ENCODE measurements around the gene MORN3.
"Not testable (repeated sequence)": the region's sequence is repeated elsewhere in the genome, so short reads cannot be mapped to it uniquely, and the experiment has no call there.

MORN3 gene

GRCh38 chr12:121638298-121639202 lies 30.9 kb downstream of the MORN3 start:
- DNase-seq (ENCODE audit: low read depth in 3 of 3), result no peak

DNA sequence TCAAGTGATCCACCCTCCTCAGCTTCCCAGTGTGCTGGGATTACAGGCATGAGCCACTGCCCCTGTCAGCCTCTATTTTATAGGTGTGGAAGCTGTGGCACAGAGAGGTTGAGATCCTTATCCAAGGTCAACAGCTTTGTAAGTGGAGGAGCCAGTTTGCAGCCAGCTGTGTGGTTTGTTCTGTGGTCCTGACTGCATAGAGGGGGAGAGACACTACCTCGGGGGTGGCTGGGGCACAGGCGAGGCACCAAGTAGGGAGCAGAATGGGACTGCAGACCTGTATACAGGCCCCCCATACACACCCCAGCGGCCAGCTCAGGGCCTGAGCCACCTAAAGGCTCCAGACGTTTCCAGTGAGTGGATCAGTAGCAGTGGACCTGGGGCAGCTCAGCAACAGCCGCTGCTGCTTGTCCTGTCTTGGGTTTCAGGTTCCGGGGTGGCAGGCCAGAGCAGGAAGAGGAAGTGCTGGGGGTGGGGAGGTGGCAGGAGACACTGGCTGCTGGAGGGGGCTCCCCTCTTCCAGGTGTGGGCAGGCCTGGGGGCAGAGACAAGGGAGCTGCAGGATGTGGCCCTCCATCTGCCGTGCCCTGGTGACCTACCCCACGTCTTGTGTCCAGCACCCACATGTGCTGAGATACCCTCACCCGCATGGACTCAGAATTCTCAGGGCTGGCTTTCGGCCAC lies 32.1 kb downstream of the MORN3 start:
- DNase-seq (ENCODE audit: low read depth in 3 of 3), result no peak

GRCh38 chr12:121634836-121635235 lies 34.6 kb downstream of the MORN3 start:
- no peak for DNase-seq (ENCODE audit: low read depth in 3 of 3)

DNA sequence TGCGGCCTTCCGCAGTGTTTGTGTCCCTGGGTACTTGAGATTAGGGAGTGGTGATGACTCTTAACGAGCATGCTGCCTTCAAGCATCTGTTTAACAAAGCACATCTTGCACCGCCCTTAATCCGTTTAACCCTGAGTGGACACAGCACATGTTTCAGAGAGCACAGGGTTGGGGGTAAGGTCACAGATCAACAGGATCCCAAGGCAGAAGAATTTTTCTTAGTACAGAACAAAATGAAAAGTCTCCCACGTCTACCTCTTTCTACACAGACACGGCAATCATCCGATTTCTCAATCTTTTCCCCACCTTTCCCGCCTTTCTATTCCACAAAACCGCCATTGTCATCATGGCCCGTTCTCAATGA lies 35.6 kb downstream of the MORN3 start:
- DNase-seq (ENCODE audit: low read depth in 3 of 3), result not testable (repeated sequence)

GRCh38 chr12:121632069-121632970 lies 37.1 kb downstream of the MORN3 start:
- DNase-seq (ENCODE audit: low read depth in 3 of 3), result no peak

- DNase-seq (ENCODE audit: low read depth in 3 of 3), result no peak
These were observed 38.6 kb downstream of the MORN3 start for GRCh38 chr12:121630791-121631355.

DNA sequence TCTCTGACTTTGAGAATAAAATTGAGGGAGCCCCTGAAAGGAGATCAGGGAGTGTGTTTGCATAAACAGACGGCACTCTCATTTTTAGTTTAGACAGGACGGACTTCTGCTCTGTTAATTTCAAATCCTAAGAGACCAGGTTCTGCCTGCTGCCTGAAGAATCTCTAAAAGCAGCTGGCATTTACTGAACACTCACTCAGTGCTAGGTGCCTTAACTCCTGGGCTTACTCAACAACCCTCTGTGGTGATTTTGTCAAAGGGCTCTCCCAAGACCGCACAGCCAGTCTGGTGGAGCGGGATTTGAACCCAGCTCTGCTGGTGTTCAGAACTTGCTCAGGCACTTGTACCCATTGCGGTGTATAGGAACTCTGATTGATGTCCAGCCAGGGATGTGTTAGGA lies 40.9 kb downstream of the MORN3 start:
- DNase-seq (ENCODE audit: low read depth in 3 of 3), result no peak

DNA sequence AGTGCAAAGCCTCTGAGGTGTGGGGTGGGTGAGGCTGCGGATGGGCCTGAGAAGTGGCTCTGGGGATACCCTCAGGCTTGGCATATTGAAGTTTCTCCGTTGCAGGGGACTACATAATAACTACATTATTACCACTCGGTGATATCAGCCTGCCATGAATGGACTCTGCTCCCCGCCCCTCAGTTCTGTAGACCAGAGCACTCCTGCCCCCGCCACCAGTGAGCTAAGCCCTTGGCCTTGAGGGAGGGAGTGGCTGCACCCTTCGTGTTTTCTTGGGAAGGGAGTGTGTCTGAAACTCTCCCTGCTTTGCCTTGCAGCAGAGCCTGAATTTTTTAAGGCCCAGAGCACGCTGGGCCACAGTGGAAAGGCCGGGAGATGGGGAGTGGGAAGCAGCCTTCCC lies 41.4 kb downstream of the MORN3 start:
- no peak for DNase-seq (ENCODE audit: low read depth in 3 of 3)

DNA sequence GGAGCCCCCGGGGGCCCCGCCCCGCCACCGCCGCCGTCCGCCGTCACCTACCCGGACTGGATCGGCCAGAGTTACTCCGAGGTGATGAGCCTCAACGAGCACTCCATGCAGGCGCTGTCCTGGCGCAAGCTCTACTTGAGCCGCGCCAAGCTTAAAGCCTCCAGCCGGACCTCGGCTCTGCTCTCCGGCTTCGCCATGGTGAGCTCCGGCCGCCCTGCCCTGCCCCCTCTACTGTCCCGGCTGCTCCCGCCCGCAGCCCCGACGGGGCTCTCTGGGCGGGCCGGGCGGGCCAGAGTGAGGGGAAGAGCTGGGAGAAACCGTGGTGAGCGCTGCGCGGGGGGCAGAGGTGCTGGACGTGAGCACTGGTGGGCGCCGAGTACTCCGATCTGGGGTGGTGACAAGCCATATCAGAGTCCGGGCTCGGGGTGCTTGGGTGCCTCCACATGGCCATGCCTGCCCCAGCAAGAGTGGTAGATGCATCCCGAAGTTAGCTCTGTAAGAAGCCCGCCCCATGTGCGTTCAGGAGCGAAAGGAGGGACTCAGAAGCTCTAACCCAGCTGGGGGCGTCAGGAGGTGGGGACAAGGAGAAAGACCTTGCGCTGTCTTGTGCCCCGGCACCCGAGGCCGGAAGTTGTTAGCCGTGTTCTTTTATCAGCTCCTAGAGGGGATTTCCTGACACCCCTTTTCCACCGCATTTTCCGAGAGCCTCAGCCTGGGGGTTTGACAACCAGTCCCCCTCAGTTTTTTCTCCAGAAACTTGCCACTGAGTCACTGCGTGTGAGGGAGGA lies 42.4 kb downstream of the MORN3 start:
- DNase-seq (ENCODE audit: low read depth in 3 of 3), result peak; percentile 78 to 89 (median 82)

DNA sequence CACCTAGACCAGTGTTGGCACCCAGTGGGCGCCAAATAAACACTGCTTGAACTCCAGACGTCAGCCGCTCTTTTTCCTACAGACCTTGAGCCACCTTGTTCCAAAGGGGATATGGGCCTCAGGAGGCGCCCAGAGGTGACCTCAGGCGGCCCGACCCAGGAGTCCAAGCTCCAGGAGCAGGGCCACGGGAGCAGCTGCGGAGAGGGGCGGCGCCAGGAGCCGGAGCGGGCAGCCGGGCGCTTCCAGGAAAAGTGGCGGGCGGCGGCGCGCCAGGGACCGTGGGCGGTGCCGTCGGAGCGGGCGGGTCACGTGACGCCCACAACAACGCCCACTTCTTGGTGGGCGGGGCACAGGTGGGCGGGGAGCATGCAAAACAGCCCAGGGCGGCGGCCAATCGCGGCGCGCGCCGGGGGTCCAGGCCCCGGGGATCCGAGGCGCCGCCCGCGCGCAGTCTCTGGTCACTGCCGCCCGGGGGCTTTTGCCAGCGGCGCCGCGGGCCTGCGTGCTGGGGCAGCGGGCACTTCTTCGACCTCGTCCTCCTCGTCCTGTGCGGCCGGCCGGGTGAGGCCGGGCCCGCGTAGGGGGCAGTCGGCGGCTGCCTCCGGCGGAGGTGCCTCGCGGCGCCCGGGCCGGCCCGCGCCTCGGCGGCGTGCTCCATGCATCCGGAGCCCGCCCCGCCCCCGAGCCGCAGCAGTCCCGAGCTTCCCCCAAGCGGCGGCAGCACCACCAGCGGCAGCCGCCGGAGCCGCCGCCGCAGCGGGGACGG lies 43.2 kb downstream of the MORN3 start, which contains the start of gene ORAI1:
TSS of gene ORAI1 (plus strand) at position 444 of the 766 bp plus-strand sequence.
- DNase-seq (ENCODE audit: low read depth in 3 of 3), result peak; percentile 89 to 98 (median 92)

DNA sequence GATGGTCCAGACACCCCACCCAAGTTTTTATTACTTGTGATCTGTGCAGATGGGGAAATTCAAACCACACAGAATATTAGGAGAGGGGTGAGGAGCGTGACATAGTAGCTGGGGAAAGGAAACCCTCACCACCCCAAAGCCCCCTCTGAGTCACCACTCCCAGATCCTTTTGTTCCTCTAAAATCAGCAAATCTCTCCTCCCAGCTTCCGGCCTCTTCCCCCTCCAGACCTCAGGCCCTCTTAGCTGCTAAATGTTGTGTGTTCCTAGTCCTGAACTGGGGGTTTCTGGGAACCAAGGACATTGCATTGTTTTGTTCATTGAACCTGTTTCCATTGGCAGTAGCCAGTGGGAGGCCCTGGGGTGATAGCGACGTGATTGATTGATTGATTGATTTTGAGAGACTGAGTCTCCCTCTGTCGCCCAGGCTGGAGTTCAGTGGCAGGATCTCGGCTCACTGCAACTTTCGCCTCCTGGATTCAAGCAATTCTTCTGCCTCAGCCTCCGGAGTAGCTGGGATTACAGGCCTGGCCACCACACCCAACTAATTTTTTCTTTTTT lies 49.0 kb downstream of the MORN3 start:
- no peak for DNase-seq (ENCODE audit: low read depth in 3 of 3)

- no peak for DNase-seq (ENCODE audit: low read depth in 3 of 3)
These were observed 50.7 kb downstream of the MORN3 start for GRCh38 chr12:121618659-121619233.

DNA sequence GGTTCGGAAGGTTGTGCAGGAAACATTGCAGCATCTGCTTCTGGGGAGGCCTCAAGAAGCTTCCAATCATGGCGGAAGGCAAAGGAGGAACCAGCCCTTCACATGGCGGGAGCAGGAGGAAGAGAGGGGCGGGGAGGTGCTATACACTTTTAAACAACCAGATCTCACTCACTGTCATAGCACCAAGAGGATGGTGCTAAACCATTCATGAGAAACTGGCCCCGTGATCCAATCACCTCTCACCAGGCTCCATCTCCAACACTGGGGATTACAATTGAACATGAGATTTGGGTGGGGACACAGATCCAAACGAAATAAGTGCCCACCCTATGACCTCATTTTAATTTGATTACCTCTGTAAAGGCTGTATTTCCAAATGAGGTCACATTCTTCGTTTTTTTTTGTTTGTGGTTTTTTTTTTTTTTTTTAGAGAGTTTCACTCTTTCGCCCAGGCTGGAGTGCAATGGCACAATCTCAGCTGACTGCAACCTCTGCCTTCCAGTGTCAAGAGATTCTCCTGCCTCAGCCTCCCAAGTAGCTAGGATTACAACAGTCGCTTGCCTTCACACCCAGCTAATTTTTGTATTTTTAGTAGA lies 54.5 kb downstream of the MORN3 start:
- no peak for DNase-seq (ENCODE audit: low read depth in 3 of 3)

DNA sequence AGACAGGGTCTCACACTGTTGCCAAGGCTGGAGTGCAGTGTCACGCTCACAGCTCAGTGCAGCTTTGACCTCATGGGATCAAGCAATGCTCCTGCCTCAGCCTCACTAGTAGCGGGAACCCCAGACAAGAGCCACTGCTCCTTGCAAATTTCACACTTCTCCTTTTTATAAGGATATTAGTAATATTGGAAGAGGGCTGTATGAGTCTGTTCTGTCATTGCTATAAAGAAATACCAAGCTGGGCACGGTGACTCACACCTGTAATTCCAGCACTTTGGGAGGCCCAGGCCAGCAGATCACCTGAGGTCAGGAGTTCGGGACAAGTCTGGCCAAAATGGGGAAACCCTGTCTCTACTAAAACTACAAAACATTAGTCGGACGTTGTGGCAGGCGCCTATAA lies 56.0 kb downstream of the MORN3 start:
- DNase-seq (ENCODE audit: low read depth in 3 of 3), result no peak

DNA sequence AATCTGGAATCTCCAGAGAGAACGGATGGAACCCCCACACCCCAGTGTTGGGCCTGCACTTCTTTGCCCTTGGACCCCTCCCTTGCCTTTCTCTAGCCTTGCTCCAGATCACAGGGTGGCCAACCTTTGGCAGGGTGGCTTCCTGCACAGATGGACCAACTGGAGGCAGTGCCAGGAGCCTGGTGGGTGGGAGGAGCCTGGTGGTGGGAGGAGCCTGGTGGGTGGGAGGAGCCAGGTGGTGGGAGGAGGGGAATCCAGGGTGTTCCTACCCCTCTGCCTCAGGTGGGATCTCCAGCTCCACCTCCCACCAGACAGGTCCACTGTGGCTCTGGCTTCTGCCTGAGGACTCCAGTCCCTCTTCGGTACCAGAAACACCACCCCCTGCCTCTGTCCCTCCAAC lies 58.1 kb downstream of the MORN3 start:
- DNase-seq (ENCODE audit: low read depth in 3 of 3), result no peak

GRCh38 chr12:121610239-121611149 lies 59.0 kb downstream of the MORN3 start:
- no peak for DNase-seq (ENCODE audit: low read depth in 3 of 3)

GRCh38 chr12:121608301-121608700 lies 61.2 kb downstream of the MORN3 start:
- no peak for DNase-seq (ENCODE audit: low read depth in 3 of 3)

DNA sequence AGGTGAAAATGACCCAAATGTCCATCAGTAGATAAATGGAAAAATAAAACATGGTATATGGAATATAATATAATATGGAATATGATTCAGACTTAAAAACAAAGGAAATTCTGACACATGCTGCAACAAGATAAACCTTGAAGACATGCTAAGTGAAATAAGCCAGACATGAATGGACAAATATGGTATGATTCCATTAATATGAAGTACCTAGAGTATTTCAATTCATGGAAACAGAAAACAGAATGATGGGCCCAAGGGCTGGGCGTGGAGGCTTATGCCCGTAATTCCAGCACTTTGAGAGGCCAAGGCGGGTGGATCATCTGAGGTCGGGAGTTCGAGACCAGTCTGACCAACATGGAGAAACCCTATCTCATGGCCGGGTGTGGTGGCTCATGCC lies 65.9 kb downstream of the MORN3 start:
- no peak for DNase-seq (ENCODE audit: low read depth in 3 of 3)

Measured in stimulated activated CD4-positive, alpha-beta T cell treated with anti-CD3 and anti-CD28 coated beads, TNF-alpha, amount 100 ng/mL, for 48 hours (primary cell).